ENCODE results near the gene IRF2.
A peak's percentile ranks its signal among the peaks of the same experiment; 100 is the strongest.

Gene IRF2

GRCh38 chr4:184432127-184432922 is 42.0 kb downstream of the IRF2 start:
- DNase-seq (ENCODE audit: low spot score): no peak
- FAIRE-seq: no peak

- FAIRE-seq (no peak), DNase-seq (ENCODE audit: low spot score) (no peak)
Measured at GRCh38 chr4:184430163-184430562, 44.2 kb downstream of the IRF2 start.

- FAIRE-seq (no peak), DNase-seq (ENCODE audit: low spot score) (no peak)
Measured at GRCh38 chr4:184428787-184429186, 45.6 kb downstream of the IRF2 start.

GRCh38 chr4:184427687-184428086 is 46.7 kb downstream of the IRF2 start:
- FAIRE-seq: no peak
- DNase-seq (ENCODE audit: low spot score): no peak

GRCh38 chr4:184427093-184427492 is 47.3 kb downstream of the IRF2 start:
- no peak for FAIRE-seq
- DNase-seq (ENCODE audit: low spot score): no peak

- FAIRE-seq: no peak
Measured at GRCh38 chr4:184424993-184425758, 49.2 kb downstream of the IRF2 start.

GRCh38 chr4:184424279-184424678 is 50.1 kb downstream of the IRF2 start:
- FAIRE-seq (no peak), DNase-seq (ENCODE audit: low spot score) (no peak)

More at GRCh38 chr4:184424993-184425758, 49.2 kb downstream of the IRF2 start:
- no peak for DNase-seq (ENCODE audit: low spot score)

- DNase-seq (ENCODE audit: low spot score) (no peak), FAIRE-seq (no peak)
Measured at GRCh38 chr4:184423003-184423686, 51.2 kb downstream of the IRF2 start.

GRCh38 chr4:184422378-184422777 is 52.0 kb downstream of the IRF2 start:
- FAIRE-seq (no peak), DNase-seq (ENCODE audit: low spot score) (no peak)

GRCh38 chr4:184421533-184422155 is 52.7 kb downstream of the IRF2 start:
- FAIRE-seq (no peak), DNase-seq (ENCODE audit: low spot score) (no peak)

- FAIRE-seq (no peak), DNase-seq (ENCODE audit: low spot score) (no peak)
Measured at GRCh38 chr4:184420881-184421416, 53.4 kb downstream of the IRF2 start.

- DNase-seq (ENCODE audit: low spot score) (no peak), FAIRE-seq (no peak)
Measured at GRCh38 chr4:184420402-184420801, 53.9 kb downstream of the IRF2 start.

- FAIRE-seq (no peak), DNase-seq (ENCODE audit: low spot score) (no peak)
Measured at GRCh38 chr4:184419976-184420375, 54.4 kb downstream of the IRF2 start.

- FAIRE-seq: peak; percentile 79
- peak; percentile 83 for DNase-seq (ENCODE audit: low spot score)
Measured at GRCh38 chr4:184417802-184418511, 56.4 kb downstream of the IRF2 start.

- FAIRE-seq: no peak
- DNase-seq (ENCODE audit: low spot score): no peak
Measured at GRCh38 chr4:184416913-184417734, 57.2 kb downstream of the IRF2 start.

GRCh38 chr4:184415071-184415470 is 59.3 kb downstream of the IRF2 start:
- DNase-seq (ENCODE audit: low spot score): no peak
- no peak for FAIRE-seq

- no peak for FAIRE-seq
- no peak for DNase-seq (ENCODE audit: low spot score)
Measured at GRCh38 chr4:184413261-184414046, 60.9 kb downstream of the IRF2 start.

GRCh38 chr4:184410748-184411147 is 63.6 kb downstream of the IRF2 start:
- no peak for FAIRE-seq

More at GRCh38 chr4:184410748-184411147, 63.6 kb downstream of the IRF2 start:
- no peak for DNase-seq (ENCODE audit: low spot score)
